PC-9 (cell line): ENCODE results near the gene SP5.

ENCODE experiments used
- CTCF ChIP-seq: fragments of 200-600 bp; sonication (generic); conservative IDR thresholded peaks from 2 replicates; pipeline ENCODE4 v1.6.1; 2017; ENCODE audit warnings: mixed run types, antibody characterized with exemption, mild to moderate bottlenecking, moderate library complexity
- EZH2 ChIP-seq: fragments of 200-600 bp; sonication (generic); IDR thresholded peaks from 2 replicates; pipeline ENCODE4 v1.8.0; 2017; ENCODE audit warnings: antibody characterized with exemption, low read depth

- TF ChIP-seq CTCF (no peak), EZH2 (no peak)
Measured at GRCh38 chr2:170717599-170717963, 2.4 kb downstream of the SP5 start.
